Peyer's patch (tissue), 4 donors: ENCODE measurements around the gene KCNMA1. TPM values are rescaled to one million over a fixed set of nuclear protein-coding genes. Genes with fewer than 3 reads are reported as not detected.

ENCODE experiments used
- DNase-seq, 3 donors: peaks; one replicate each; pipeline ENCODE4 v3.0.0-alpha.2; 2017 to 2019
- H3K27ac ChIP-seq, 4 donors: fragments of 200-600 bp; sonication (generic); one replicate each; pipeline ENCODE4 v1.5.1; 2016 to 2019
- H3K27me3 ChIP-seq, 2 donors: fragments of 200-600 bp; sonication (generic); one replicate each; pipeline ENCODE4 v1.5.1; 2019
- H3K36me3 ChIP-seq, 3 donors: fragments of 200-600 bp; sonication (generic); one replicate each; pipeline ENCODE4 v1.5.1; 2016 to 2019
- H3K4me1 ChIP-seq, 4 donors: fragments of 200-600 bp; sonication (generic); one replicate each; pipeline ENCODE4 v1.5.1; 2016 to 2019
- H3K4me3 ChIP-seq, 4 donors: fragments of 200-600 bp; sonication (generic); 1 replicate in 3 of 4; 2 replicates in 1 of 4; pipeline ENCODE4 v1.5.1; 2016 to 2019; ENCODE audit warnings: mild to moderate bottlenecking in 1 of 4
- H3K9me3 ChIP-seq, 4 donors: fragments of 200-600 bp; sonication (generic); one replicate each; pipeline ENCODE4 v1.5.1; 2016 to 2019; ENCODE audit warnings: mild to moderate bottlenecking in 1 of 4
- CTCF ChIP-seq, 6 experiments: fragments of 450-650 bp in 4 of 6; fragments of 200-600 bp in 2 of 6; sonication (generic) in 1 of 6; IDR thresholded peaks; one replicate each; pipeline ENCODE4 v1.5.1; 2017 to 2019; ENCODE audit warnings: antibody characterized with exemption in 6 of 6, mild to moderate bottlenecking in 3 of 6, moderate library complexity in 1 of 6
- POLR2A ChIP-seq, 2 donors: fragments of 450-650 bp; IDR thresholded peaks; one replicate each; pipeline ENCODE4 v1.5.1; 2017; ENCODE audit warnings: antibody characterized with exemption in 2 of 2, mild to moderate bottlenecking in 2 of 2, moderate library complexity in 2 of 2
- total RNA-seq, 4 donors: library from RNA; depleted of rRNA; stranded (reverse); fragments of >200 nt; gene quantifications; one replicate each; pipeline ENCODE4 v1.1.0, GENCODE V29; 2016

KCNMA1 gene
- total RNA-seq, 4 donors from 2014 or later: 17.8 to 29.1 (median 23.9) TPM

GRCh38 chr10:77635402-77636227 lies 2.0 kb downstream of the KCNMA1 start:
- H3K36me3 ChIP-seq: no peaks in the 10 kb centered on the region
- no peaks in the 10 kb centered on the region for H3K9me3 ChIP-seq
- peak overlapping the region in 2 of 4 donors; percentile 54 to 70 for H3K4me3 ChIP-seq
- H3K27ac ChIP-seq: peak overlapping the region in 2 of 4 donors; percentile 9 to 73
- no peak for DNase-seq
- H3K27me3 ChIP-seq: peaks cover 0 to 12% of the 10 kb centered on the region in 2 donors
- H3K4me1 ChIP-seq: peaks cover 0 to 18% (median 0%) of the 10 kb centered on the region in 4 donors
- TF ChIP-seq POLR2A (IDR thresholded peaks at IDR 0.05): no peak
- TF ChIP-seq CTCF (IDR thresholded peaks at IDR 0.05): no peak

GRCh38 chr10:77634939-77635338 lies 2.7 kb downstream of the KCNMA1 start:
- peaks cover 0 to 12% of the 10 kb centered on the region in 2 donors for H3K27me3 ChIP-seq
- H3K4me1 ChIP-seq: peaks cover 0 to 18% (median 0%) of the 10 kb centered on the region in 4 donors

GRCh38 chr10:77633376-77633775 lies 4.2 kb downstream of the KCNMA1 start:
- Histone ChIP-seq H3K27me3 (peaks cover 0 to 12% of the 10 kb centered on the region in 2 donors), H3K27ac (peak overlapping the region in 1 of 4 donors; percentile 8), H3K4me1 (peaks cover 0 to 12% (median 0%) of the 10 kb centered on the region in 4 donors), H3K4me3 (no peak overlapping the region), H3K9me3 (no peaks in the 10 kb centered on the region), H3K36me3 (no peaks in the 10 kb centered on the region)
- TF ChIP-seq POLR2A (IDR thresholded peaks at IDR 0.05): no peak
- TF ChIP-seq CTCF (IDR thresholded peaks at IDR 0.05): no peak
- DNase-seq: no peak

More at GRCh38 chr10:77634939-77635338, 2.7 kb downstream of the KCNMA1 start:
- Histone ChIP-seq H3K27ac (peak overlapping the region in 2 of 4 donors; percentile 9 to 73), H3K36me3 (no peaks in the 10 kb centered on the region), H3K9me3 (no peaks in the 10 kb centered on the region), H3K4me3 (peak overlapping the region in 1 of 4 donors; percentile 70)
- DNase-seq: no peak
- TF ChIP-seq POLR2A (IDR thresholded peaks at IDR 0.05) (no peak), CTCF (IDR thresholded peaks at IDR 0.05) (no peak)

- H3K36me3 ChIP-seq: no peaks in the 10 kb centered on the region
- no peak for TF ChIP-seq CTCF (IDR thresholded peaks at IDR 0.05)
- TF ChIP-seq POLR2A (IDR thresholded peaks at IDR 0.05): no peak
- no peak overlapping the region for H3K4me3 ChIP-seq
- no peaks in the 10 kb centered on the region for H3K4me1 ChIP-seq
- DNase-seq: no peak
- H3K9me3 ChIP-seq: no peaks in the 10 kb centered on the region
- peaks cover 0 to under 1% of the 10 kb centered on the region in 2 donors for H3K27me3 ChIP-seq
- H3K27ac ChIP-seq: no peak overlapping the region
Observed at GRCh38 chr10:77631241-77631640, 6.4 kb downstream of the KCNMA1 start.

GRCh38 chr10:77630507-77630848 lies 7.1 kb downstream of the KCNMA1 start:
- H3K27ac ChIP-seq: no peak overlapping the region
- TF ChIP-seq POLR2A (IDR thresholded peaks at IDR 0.05): no peak
- no peak for TF ChIP-seq CTCF (IDR thresholded peaks at IDR 0.05)
- no peaks in the 10 kb centered on the region for H3K36me3 ChIP-seq
- no peak for DNase-seq
- H3K9me3 ChIP-seq: no peaks in the 10 kb centered on the region
- H3K4me1 ChIP-seq: no peaks in the 10 kb centered on the region
- H3K27me3 ChIP-seq: no peaks in the 10 kb centered on the region
- no peak overlapping the region for H3K4me3 ChIP-seq
